ENCODE measurements around the gene GLYATL1. TPM values are rescaled to one million over a fixed set of nuclear protein-coding genes. Genes with fewer than 3 reads are reported as not detected.

Gene GLYATL1
- total and polyA plus RNA-seq, 2 experiments from 2014 or later, result 7.9 to 12.6 TPM

DNA sequence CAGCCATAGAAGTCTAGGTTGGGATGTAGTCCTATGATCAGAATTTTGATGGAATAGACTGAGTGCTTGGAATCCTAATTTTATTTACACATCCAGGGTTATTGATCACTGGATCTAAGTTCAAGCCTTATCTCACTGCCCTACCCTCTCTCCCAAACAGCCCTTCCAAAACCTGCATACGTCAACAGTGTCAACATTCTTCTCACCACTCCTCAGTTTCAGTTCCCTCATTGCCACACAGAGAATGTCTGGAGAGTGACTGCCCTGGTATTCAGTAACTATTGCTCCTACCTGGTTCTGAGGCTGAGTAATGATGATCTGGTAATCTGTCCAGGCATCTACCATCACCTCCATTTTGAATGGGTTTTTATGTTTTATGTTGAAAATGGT, 60.0 kb downstream of the GLYATL1 start:
- Histone ChIP-seq H3F3A (replicated peaks; ENCODE audit: low read depth) (no peaks in the 10 kb centered on the region), H3K79me2 (replicated peaks; ENCODE audit: insufficient read depth) (no peaks in the 10 kb centered on the region), H3K4me3 (no peak overlapping the region), H4K20me1 (replicated peaks; ENCODE audit: insufficient read depth) (no peaks in the 10 kb centered on the region), H3K27ac (ENCODE audit: low read depth) (no peak overlapping the region), H3K4me1 (ENCODE audit: insufficient read depth) (no peaks in the 10 kb centered on the region), H3K36me3 (ENCODE audit: insufficient read depth) (no peaks in the 10 kb centered on the region), H3K27me3 (ENCODE audit: insufficient read depth) (no peaks in the 10 kb centered on the region), H3K9me2 (ENCODE audit: insufficient read depth) (no peaks in the 10 kb centered on the region), H2AFZ (no peak overlapping the region), H3K4me2 (no peak overlapping the region)
- Mint-ChIP-seq H3K4me1 (no peaks in the 10 kb centered on the region), H3K36me3 (ENCODE audit: low read depth) (no peaks in the 10 kb centered on the region), H3K4me3 (no peak overlapping the region), H3K9me3 (no peaks in the 10 kb centered on the region), H3K27me3 (ENCODE audit: insufficient read depth, low read depth, poor library complexity) (no peaks in the 10 kb centered on the region), H3K27ac (no peak overlapping the region)
- DNase-seq (ENCODE audit: low spot score) (no peak), ATAC-seq (no peak)
- no peak for TF ChIP-seq EZH2phosphoT487 (IDR thresholded peaks at IDR 0.05; ENCODE audit: unreplicated experiment)
- TF ChIP-seq ETS1 (IDR thresholded peaks at IDR 0.05), result no peak
- TF ChIP-seq ZNF331 (CRISPR knock-in tag; IDR thresholded peaks at IDR 0.05; ENCODE audit: low read depth), result no peak
- no peak for TF ChIP-seq JUNB (IDR thresholded peaks at IDR 0.05; ENCODE audit: unreplicated experiment)
- TF ChIP-seq EZH2 (IDR thresholded peaks at IDR 0.05; ENCODE audit: low read depth, unreplicated experiment), result no peak
- no peak for TF ChIP-seq STAT1 (IDR thresholded peaks at IDR 0.05; ENCODE audit: unreplicated experiment)
- TF ChIP-seq, protein P1, sequence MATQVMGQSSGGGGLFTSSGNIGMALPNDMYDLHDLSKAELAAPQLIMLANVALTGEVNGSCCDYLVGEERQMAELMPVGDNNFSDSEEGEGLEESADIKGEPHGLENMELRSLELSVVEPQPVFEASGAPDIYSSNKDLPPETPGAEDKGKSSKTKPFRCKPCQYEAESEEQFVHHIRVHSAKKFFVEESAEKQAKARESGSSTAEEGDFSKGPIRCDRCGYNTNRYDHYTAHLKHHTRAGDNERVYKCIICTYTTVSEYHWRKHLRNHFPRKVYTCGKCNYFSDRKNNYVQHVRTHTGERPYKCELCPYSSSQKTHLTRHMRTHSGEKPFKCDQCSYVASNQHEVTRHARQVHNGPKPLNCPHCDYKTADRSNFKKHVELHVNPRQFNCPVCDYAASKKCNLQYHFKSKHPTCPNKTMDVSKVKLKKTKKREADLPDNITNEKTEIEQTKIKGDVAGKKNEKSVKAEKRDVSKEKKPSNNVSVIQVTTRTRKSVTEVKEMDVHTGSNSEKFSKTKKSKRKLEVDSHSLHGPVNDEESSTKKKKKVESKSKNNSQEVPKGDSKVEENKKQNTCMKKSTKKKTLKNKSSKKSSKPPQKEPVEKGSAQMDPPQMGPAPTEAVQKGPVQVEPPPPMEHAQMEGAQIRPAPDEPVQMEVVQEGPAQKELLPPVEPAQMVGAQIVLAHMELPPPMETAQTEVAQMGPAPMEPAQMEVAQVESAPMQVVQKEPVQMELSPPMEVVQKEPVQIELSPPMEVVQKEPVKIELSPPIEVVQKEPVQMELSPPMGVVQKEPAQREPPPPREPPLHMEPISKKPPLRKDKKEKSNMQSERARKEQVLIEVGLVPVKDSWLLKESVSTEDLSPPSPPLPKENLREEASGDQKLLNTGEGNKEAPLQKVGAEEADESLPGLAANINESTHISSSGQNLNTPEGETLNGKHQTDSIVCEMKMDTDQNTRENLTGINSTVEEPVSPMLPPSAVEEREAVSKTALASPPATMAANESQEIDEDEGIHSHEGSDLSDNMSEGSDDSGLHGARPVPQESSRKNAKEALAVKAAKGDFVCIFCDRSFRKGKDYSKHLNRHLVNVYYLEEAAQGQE (IDR thresholded peaks at IDR 0.05; ENCODE audit: unreplicated experiment), result no peak
- no peak for TF ChIP-seq NANOG (IDR thresholded peaks at IDR 0.05; ENCODE audit: borderline replicate concordance)
- no peak for TF ChIP-seq CREB1 (CRISPR knock-in tag; IDR thresholded peaks at IDR 0.05; ENCODE audit: low read depth)
- TF ChIP-seq ZNF114 (CRISPR knock-in tag; IDR thresholded peaks at IDR 0.05), result no peak
- TF ChIP-seq, protein P2, sequence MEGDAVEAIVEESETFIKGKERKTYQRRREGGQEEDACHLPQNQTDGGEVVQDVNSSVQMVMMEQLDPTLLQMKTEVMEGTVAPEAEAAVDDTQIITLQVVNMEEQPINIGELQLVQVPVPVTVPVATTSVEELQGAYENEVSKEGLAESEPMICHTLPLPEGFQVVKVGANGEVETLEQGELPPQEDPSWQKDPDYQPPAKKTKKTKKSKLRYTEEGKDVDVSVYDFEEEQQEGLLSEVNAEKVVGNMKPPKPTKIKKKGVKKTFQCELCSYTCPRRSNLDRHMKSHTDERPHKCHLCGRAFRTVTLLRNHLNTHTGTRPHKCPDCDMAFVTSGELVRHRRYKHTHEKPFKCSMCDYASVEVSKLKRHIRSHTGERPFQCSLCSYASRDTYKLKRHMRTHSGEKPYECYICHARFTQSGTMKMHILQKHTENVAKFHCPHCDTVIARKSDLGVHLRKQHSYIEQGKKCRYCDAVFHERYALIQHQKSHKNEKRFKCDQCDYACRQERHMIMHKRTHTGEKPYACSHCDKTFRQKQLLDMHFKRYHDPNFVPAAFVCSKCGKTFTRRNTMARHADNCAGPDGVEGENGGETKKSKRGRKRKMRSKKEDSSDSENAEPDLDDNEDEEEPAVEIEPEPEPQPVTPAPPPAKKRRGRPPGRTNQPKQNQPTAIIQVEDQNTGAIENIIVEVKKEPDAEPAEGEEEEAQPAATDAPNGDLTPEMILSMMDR (conservative IDR thresholded peaks at IDR 0.05; ENCODE audit: low read depth in 2 of 2), result no peak
- TF ChIP-seq POLR2AphosphoS5 (IDR thresholded peaks at IDR 0.05; ENCODE audit: low read depth), result no peak
- no peak for TF ChIP-seq ZNF462 (CRISPR knock-in tag; IDR thresholded peaks at IDR 0.05)
